Ovary (tissue), 9 donors: Measurements from ENCODE around the gene DIS3L2. TPM values are rescaled to one million over a fixed set of nuclear protein-coding genes. Genes with fewer than 3 reads are reported as not detected.

Experiments used
- DNase-seq, 5 donors: peaks; one replicate each; pipeline ENCODE4 v3.0.0-alpha.2; 2019 to 2020
- H3K27ac ChIP-seq, 2 donors: fragments of 200-600 bp; one replicate each; pipeline versions ENCODE4 v1.5.1 to v1.8.0; 2019 to 2022
- H3K27me3 ChIP-seq: fragments of 200-600 bp; one replicate; pipeline ENCODE4 v1.8.0; 2022
- H3K36me3 ChIP-seq: fragments of 200-600 bp; sonication (generic); one replicate; pipeline ENCODE4 v1.5.1; 2019
- H3K4me1 ChIP-seq: one replicate; pipeline ENCODE4 v1.8.1; 2013; ENCODE audit warnings: mild to moderate bottlenecking, moderate library complexity; ENCODE audit not compliant: insufficient read depth
- H3K4me3 ChIP-seq: fragments of 200-600 bp; sonication (generic); one replicate; pipeline ENCODE4 v1.5.1; 2017
- H3K9me3 ChIP-seq, 2 donors: fragments of 200-600 bp in 1 of 2; sonication (generic) in 1 of 2; one replicate each; pipeline versions ENCODE4 v1.5.1 to v1.8.1; 2013 to 2019; ENCODE audit warnings: mild to moderate bottlenecking in 1 of 2, moderate library complexity in 1 of 2
- CTCF ChIP-seq, 3 donors: fragments of 450-650 bp in 2 of 3; fragments of 200-600 bp in 1 of 3; IDR thresholded peaks; one replicate each; pipeline versions ENCODE4 v1.5.1 to v1.8.0; 2016 to 2022; ENCODE audit warnings: antibody characterized with exemption in 3 of 3, mild to moderate bottlenecking in 1 of 3
- EP300 ChIP-seq: sonication (generic); formaldehyde crosslinking; IDR thresholded peaks from one replicate; pipeline ENCODE4 v1.6.1; 2017; ENCODE audit warnings: antibody characterized with exemption
- POLR2A ChIP-seq: fragments of 450-650 bp; IDR thresholded peaks from one replicate; pipeline ENCODE4 v1.6.1; 2017; ENCODE audit warnings: antibody characterized with exemption, mild to moderate bottlenecking, moderate library complexity
- WGBS, 3 donors: extraction: QIAGEN DNeasy Blood & Tissue Kit in 1 of 3; methylation state at CpG; one replicate each; pipeline versions ENCODE4 v1.1.5 to v1.1.7; 2013 to 2017; 5-methylcytosine and 5-hydroxymethylcytosine counted together
- intact Hi-C, 4 donors: fragments of 100-400 bp; cut with DNase I; formaldehyde crosslinking; loops; one replicate each; pipeline versions ENCODE4 v1.11.0 to v1.15.1; 2022 to 2023
- polyA plus RNA-seq, 2 donors: library from polyadenylated mRNA; stranded (reverse); fragments of 200-250 nt in 1 of 2; fragments of 350-450 nt in 1 of 2; fragmentation: Illumina TruSeq in 1 of 2; extraction: RNeasy Lipid Tissue Mini Kit (QIAGEN cat#74804) in 1 of 2; gene quantifications; one replicate each; pipeline ENCODE4 v1.2.3, GENCODE V29; 2013 to 2014
- total RNA-seq, 7 donors: library from RNA; depleted of rRNA in 2 of 7; stranded (reverse); fragments of >200 nt in 2 of 7; fragmentation: NEBNext Ultra II Directional in 3 of 7; extraction: Animal tissue kit (Norgen Biotek cat#: 25700) in 3 of 7; gene quantifications; one replicate each; pipeline versions ENCODE4 v1.1.0 to v1.2.4, GENCODE V29; 2016 to 2023
- donor health status: DM: no; HTN: no; CAD: no; lungs with moderate emphysema.
- donor health status: DM: no; HTN: no; CAD: no.
- donor health status: Bipolar disorder and iron deficiency.
- donor health status: DM: yes; HTN: yes; CAD: no.
- donor health status: DM: no; HTN: no; CAD: no.
- donor health status: DM: yes; HTN: yes; CAD: no.

DIS3L2 gene
- total and polyA plus RNA-seq, 9 donors, result 18.2 to 52.0 (median 32.8) TPM

GRCh38 chr2:232287316-232287715 is 325.8 kb downstream of the DIS3L2 start:
- Histone ChIP-seq H3K9me3 (no peaks in the 10 kb centered on the region), H3K36me3 (no peaks in the 10 kb centered on the region), H3K4me3 (no peak overlapping the region), H3K27ac (peak overlapping the region in 1 of 2 donors; percentile 60), H3K27me3 (no peaks in the 10 kb centered on the region), H3K4me1 (peaks cover 23% of the 10 kb centered on the region)
- WGBS, 3 donors, result 47 to 74% (median 66%) methylated on average over 6 to 8 of the region's 8 CpGs
- DNase-seq, result no peak
- TF ChIP-seq CTCF (IDR thresholded peaks at IDR 0.05) (no peak), EP300 (no peak), POLR2A (no peak)
- intact Hi-C loops, result no loop called here

GRCh38 chr2:232288489-232289030 is 327.0 kb downstream of the DIS3L2 start:
- peaks cover 23% of the 10 kb centered on the region for H3K4me1 ChIP-seq
- DNase-seq, result no peak
- WGBS, 3 donors, result 43 to 50% (median 48%) methylated on average over 4 of the region's 4 CpGs
- no peak overlapping the region for H3K4me3 ChIP-seq
- H3K9me3 ChIP-seq, result no peaks in the 10 kb centered on the region
- TF ChIP-seq POLR2A (no peak), EP300 (no peak), CTCF (IDR thresholded peaks at IDR 0.05) (no peak)
- intact Hi-C loops, result no loop called here
- H3K27me3 ChIP-seq, result no peaks in the 10 kb centered on the region
- H3K36me3 ChIP-seq, result no peaks in the 10 kb centered on the region
- no peak overlapping the region for H3K27ac ChIP-seq

GRCh38 chr2:232290668-232291067 is 329.2 kb downstream of the DIS3L2 start:
- Histone ChIP-seq H3K9me3 (no peaks in the 10 kb centered on the region), H3K27me3 (no peaks in the 10 kb centered on the region), H3K36me3 (no peaks in the 10 kb centered on the region), H3K4me3 (no peak overlapping the region), H3K4me1 (peaks cover 23% of the 10 kb centered on the region), H3K27ac (no peak overlapping the region)
- intact Hi-C loops, result no loop called here
- 92 to 98% (median 94%) methylated on average over 8 of the region's 8 CpGs for WGBS, 3 donors
- TF ChIP-seq CTCF (IDR thresholded peaks at IDR 0.05), result no peak
- TF ChIP-seq POLR2A, result no peak
- no peak for TF ChIP-seq EP300
- DNase-seq, result no peak

GRCh38 chr2:232291343-232291742 is 329.8 kb downstream of the DIS3L2 start:
- WGBS, 3 donors, result 41 to 60% (median 56%) methylated on average over 2 of the region's 2 CpGs
- Histone ChIP-seq H3K27ac (no peak overlapping the region), H3K27me3 (no peaks in the 10 kb centered on the region), H3K4me3 (no peak overlapping the region), H3K36me3 (no peaks in the 10 kb centered on the region), H3K4me1 (peaks cover 23% of the 10 kb centered on the region), H3K9me3 (no peaks in the 10 kb centered on the region)
- no peak for TF ChIP-seq CTCF (IDR thresholded peaks at IDR 0.05)
- TF ChIP-seq EP300, result no peak
- TF ChIP-seq POLR2A, result no peak
- intact Hi-C loops, result no loop called here
- DNase-seq, result peak in 3 of 5 donors; percentile 27 to 76 (median 44)
